ENCODE results near the gene TMEM95.

Gene TMEM95

DNA sequence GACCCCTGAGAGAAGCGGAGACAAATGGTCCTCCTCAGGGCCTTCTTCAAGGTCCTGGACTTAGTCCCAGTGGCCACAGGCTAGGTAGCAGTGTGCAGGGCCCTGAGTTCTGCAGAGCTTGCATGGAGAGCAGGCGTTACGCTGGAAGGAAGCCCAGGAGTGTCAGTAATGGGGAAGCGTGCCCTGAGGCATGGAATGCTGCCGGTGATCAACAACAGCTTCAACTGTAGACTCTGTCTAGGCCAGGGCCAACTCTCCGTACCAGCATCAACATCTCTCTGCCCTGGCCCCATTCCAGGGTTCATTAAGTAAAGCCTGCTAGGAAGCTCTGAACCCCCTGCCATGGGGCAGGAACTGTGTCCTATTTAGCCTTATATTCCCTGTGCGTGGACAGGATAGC lies 25.4 kb downstream of the TMEM95 start:
- Histone ChIP-seq H3K9me3 (no peaks in the 10 kb centered on the region), H3K27ac (peak overlapping the region in 1 of 2 donors; percentile 47), H3K27me3 (peaks cover 0 to 51% of the 10 kb centered on the region in 2 donors), H3K4me1 (peaks cover 0 to 39% (median 26%) of the 10 kb centered on the region in 4 donors), H3K36me3 (peaks cover 0 to 12% (median 0%) of the 10 kb centered on the region in 3 donors), H3K4me3 (peak overlapping the region; percentile 44 to 51)
- peak in 1 of 2 donors; percentile 49 for DNase-seq
- intact Hi-C loops (cut with DNase I; ENCODE audit: low total_unique reads), result no loop called here
- TF ChIP-seq, protein P1, sequence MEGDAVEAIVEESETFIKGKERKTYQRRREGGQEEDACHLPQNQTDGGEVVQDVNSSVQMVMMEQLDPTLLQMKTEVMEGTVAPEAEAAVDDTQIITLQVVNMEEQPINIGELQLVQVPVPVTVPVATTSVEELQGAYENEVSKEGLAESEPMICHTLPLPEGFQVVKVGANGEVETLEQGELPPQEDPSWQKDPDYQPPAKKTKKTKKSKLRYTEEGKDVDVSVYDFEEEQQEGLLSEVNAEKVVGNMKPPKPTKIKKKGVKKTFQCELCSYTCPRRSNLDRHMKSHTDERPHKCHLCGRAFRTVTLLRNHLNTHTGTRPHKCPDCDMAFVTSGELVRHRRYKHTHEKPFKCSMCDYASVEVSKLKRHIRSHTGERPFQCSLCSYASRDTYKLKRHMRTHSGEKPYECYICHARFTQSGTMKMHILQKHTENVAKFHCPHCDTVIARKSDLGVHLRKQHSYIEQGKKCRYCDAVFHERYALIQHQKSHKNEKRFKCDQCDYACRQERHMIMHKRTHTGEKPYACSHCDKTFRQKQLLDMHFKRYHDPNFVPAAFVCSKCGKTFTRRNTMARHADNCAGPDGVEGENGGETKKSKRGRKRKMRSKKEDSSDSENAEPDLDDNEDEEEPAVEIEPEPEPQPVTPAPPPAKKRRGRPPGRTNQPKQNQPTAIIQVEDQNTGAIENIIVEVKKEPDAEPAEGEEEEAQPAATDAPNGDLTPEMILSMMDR (IDR thresholded peaks at IDR 0.05), result no peak

DNA sequence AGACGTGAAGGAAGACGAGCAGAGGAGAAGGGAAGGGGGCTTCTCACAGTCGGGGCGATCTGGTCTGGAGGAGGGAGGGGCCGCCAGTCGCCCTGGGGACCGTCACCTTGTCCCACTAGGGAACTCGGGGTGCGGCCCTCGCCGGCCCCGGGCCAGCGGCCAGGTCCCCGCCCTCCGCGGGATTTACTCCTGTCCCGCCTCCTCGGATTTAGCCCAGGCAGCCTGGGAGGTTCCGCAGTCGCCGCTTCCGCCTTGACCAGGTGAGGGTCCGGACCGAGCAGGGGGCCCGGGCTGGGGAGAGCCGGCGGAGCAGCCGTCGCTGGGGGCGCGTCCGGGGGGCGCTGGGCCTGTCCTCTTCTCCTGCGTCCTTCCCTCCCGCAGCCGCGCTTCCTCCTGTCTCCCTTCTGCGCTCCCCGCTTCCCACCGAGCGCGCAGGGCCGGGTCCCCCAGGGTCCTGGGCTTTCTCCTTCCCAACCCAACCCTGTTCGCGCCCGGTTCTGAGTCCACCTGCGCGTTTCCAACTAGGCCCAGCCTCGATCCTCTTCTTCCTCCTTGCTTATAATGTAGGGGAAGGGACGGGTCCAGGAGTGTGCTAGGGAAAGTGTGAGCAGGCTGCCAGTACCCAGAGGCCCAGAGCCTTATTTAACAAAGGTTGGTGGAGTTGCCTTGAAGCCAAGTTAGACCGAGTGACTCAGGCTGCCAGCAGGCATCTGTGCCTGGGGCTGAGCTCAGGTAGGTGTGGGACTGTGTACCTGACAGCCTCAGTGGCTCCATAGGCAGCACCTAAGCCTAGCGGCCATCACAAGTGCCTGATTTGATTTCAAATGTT lies 26.1 kb downstream of the TMEM95 start, which contains the start of gene TNK1:
Gene TNK1 (plus strand): TSS at position 235 of the 829 bp plus-strand sequence. CDS start 1,838 bp downstream, outside the sequence.
- Histone ChIP-seq H3K27me3 (peaks cover 0 to 51% of the 10 kb centered on the region in 2 donors), H3K36me3 (peaks cover 0 to 16% (median 0%) of the 10 kb centered on the region in 3 donors), H3K9me3 (no peaks in the 10 kb centered on the region), H3K4me3 (peak within 1 kb of the TSS; percentile 44 to 51), H3K4me1 (peaks cover 0 to 39% (median 26%) of the 10 kb centered on the region in 4 donors), H3K27ac (peak within 1 kb of the TSS in 1 of 2 donors; percentile 47)
- intact Hi-C loops (cut with DNase I; ENCODE audit: low total_unique reads), result no loop called here
- TF ChIP-seq, protein P1 (IDR thresholded peaks at IDR 0.05), result no peak
- no peak for DNase-seq

DNA sequence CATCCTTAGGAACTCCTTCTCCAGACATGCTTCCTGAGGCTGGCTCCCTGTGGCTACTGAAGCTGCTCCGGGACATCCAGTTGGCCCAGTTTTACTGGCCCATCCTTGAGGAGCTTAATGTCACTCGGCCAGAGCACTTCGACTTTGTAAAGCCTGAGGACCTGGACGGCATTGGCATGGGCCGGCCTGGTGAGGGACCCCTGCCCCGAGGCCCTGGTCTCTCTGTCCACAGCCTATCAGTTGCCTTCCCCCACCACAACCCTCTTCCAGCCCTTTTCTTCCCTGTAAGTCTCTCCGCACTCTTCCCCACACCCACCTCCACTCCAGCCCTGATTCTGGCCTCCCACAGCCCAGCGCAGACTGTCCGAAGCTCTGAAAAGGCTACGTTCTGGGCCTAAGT lies 27.9 kb downstream of the TMEM95 start:
- peaks cover 0 to 46% of the 10 kb centered on the region in 2 donors for H3K27me3 ChIP-seq
- intact Hi-C loops (cut with DNase I; ENCODE audit: low total_unique reads), result no loop called here
- no peak for DNase-seq
- no peaks in the 10 kb centered on the region for H3K9me3 ChIP-seq
- H3K36me3 ChIP-seq, result peaks cover 0 to 34% (median 0%) of the 10 kb centered on the region in 3 donors
- TF ChIP-seq, protein P1 (IDR thresholded peaks at IDR 0.05), result no peak
- H3K27ac ChIP-seq, result no peak overlapping the region
- no peak overlapping the region for H3K4me3 ChIP-seq
- peaks cover 0 to 39% (median 26%) of the 10 kb centered on the region in 4 donors for H3K4me1 ChIP-seq

DNA sequence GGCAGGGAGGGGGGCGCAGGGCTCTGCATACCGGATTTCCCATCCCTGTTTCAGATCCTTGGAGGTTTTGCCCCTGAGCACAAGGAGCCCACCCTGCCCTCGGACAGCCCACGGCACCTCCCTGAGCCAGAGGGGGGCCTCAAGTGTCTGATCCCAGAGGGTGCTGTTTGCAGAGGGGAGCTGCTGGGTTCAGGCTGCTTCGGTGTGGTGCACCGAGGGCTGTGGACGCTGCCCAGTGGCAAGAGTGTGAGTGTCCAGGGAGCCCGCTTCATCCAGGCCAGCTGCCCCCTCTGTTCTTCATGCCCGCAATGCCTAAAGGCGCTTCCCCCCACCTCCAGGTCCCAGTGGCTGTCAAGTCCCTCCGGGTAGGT lies 28.4 kb downstream of the TMEM95 start:
- Histone ChIP-seq H3K36me3 (peaks cover 0 to 39% (median 0%) of the 10 kb centered on the region in 3 donors), H3K9me3 (no peaks in the 10 kb centered on the region), H3K4me1 (peaks cover 0 to 39% (median 26%) of the 10 kb centered on the region in 4 donors), H3K27ac (no peak overlapping the region), H3K27me3 (peaks cover 0 to 46% of the 10 kb centered on the region in 2 donors), H3K4me3 (peak overlapping the region in 1 of 2 donors; percentile 55)
- intact Hi-C loops (cut with DNase I; ENCODE audit: low total_unique reads), result no loop called here
- TF ChIP-seq, protein P1 (IDR thresholded peaks at IDR 0.05), result no peak
- no peak for DNase-seq

DNA sequence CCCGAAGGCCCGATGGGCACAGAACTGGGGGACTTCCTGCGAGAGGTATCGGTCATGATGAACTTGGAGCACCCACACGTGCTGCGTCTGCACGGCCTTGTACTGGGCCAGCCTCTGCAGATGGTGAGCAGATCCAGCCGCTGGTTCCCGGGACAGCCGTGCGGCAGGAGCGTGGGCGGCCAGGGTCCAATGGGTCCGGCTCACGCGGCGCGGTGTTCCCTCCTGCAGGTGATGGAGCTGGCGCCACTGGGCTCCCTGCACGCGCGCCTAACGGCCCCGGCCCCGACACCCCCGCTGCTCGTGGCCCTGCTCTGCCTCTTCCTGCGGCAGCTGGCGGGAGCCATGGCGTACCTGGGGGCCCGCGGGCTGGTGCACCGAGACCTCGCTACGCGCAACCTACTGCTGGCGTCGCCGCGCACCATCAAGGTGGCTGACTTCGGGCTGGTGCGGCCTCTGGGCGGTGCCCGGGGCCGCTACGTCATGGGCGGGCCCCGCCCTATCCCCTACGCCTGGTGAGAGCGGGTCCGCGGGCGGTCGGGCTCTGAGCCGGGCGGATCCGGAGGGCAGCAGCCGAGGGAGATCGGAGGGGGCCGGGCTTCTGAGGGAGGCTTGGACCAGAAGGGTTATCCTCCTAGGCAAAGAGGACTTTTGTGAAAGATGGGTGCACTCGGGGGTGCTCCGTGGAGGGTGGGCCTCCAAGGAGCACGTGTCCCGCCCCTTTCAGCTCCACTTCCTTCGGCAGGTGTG lies 29.0 kb downstream of the TMEM95 start:
- Histone ChIP-seq H3K36me3 (peaks cover 0 to 44% (median 5%) of the 10 kb centered on the region in 3 donors), H3K9me3 (no peaks in the 10 kb centered on the region), H3K4me3 (peak overlapping the region; percentile 42 to 55), H3K27ac (peak overlapping the region in 1 of 2 donors; percentile 56), H3K4me1 (peaks cover 0 to 39% (median 26%) of the 10 kb centered on the region in 4 donors), H3K27me3 (peaks cover 0 to 40% of the 10 kb centered on the region in 2 donors)
- intact Hi-C loops (cut with DNase I; ENCODE audit: low total_unique reads), result no loop called here
- TF ChIP-seq, protein P1 (IDR thresholded peaks at IDR 0.05), result no peak
- no peak for DNase-seq

All from tibial artery (tissue), 4 donors.